ENCODE measurements around the gene EPB41L2.
"Not testable (repeated sequence)": the region's sequence is repeated elsewhere in the genome, so short reads cannot be mapped to it uniquely, and the experiment has no call there.

The EPB41L2 gene

DNA sequence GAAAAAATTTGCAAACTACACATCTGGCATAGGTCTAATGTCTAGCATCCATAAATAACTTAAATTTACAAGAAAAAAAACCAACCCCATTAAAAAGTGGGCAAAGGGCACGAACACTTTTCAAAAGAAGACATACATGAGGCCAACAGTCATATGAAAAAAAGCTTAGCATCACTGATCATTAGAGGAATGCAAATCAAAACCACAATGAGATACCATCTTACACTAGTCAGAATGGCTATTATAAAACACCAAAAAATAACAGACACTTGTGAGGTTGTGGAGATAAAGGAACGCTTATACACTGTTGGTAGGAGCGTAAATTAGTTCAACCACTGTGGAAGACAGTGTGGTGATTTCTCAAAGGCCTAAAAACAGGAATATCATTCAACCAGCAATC is 33.7 kb upstream of the EPB41L2 start:
- TF ChIP-seq CTCF (IDR thresholded peaks at IDR 0.05; ENCODE audit: insufficient read depth, low read depth, low read length, missing control alignments) = no peak
- DNase-seq (ENCODE audit: low read depth) = no peak
- no peak overlapping the region for H3K4me3 ChIP-seq (ENCODE audit: low read length)

DNA sequence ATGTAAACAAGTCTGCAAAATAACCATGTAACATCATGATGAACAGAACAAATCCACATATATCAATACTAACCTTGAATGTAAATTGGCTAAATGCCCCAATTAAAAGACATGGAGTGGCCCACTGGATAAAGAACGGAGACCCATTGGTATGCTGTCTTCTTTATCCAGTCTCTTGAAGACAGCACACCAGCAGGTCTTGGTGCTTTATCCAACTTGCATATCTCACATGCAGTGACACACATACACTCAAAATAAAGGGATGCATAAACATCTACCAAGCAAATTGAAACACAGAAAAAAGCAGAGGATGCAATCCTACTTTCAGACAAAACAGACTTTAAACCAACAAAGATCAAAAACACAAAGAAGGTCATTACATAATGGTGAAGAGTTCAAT is 30.3 kb upstream of the EPB41L2 start:
- TF ChIP-seq CTCF (IDR thresholded peaks at IDR 0.05; ENCODE audit: insufficient read depth, low read depth, low read length, missing control alignments) = no peak
- no peak overlapping the region for H3K4me3 ChIP-seq (ENCODE audit: low read length)
- no peak for DNase-seq (ENCODE audit: low read depth)

- not testable (repeated sequence) for DNase-seq (ENCODE audit: low read depth); H3K4me3 ChIP-seq (ENCODE audit: low read length)
Observed at GRCh38 chr6:131091944-131092343, 28.9 kb upstream of the EPB41L2 start.

DNA sequence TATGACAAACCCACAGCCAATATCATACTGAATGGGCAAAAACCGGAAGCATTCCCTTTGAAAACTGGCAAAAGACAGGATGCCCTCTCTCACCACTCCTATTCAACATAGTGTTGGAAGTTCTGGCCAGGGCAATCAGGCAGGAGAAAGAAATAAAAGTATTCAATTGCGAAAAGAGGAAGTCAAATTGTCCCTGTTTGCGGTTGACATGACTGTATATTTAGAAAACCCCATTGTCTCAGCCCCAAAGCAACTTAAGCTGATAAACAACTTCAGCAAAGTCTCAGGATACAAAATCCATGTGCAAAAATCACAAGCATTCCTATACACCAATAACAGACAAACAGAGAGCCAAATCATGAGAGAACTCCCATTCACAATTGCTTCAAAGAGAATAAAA is 27.3 kb upstream of the EPB41L2 start:
- not testable (repeated sequence) for H3K4me3 ChIP-seq (ENCODE audit: low read length); DNase-seq (ENCODE audit: low read depth)

DNA sequence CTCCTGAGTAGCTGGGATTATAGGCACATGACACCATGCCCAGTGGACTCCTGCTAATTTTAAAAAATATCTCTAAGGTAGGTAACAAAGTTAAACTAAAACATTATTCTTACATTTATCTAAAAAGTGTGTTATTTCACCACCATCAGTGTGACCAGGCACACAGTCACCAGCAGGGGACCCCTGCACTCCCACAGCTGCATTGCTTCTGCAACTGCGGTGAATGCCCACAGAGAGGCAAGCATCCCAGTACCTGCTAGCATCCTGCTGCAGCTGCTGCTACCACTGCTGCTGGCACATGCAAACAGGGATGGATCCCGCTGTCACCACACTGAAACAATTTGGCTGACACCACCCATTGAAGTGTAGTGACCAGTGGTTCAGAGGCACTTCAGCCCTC is 21.9 kb upstream of the EPB41L2 start:
- DNase-seq (ENCODE audit: low read depth) = no peak
- TF ChIP-seq CTCF (IDR thresholded peaks at IDR 0.05; ENCODE audit: insufficient read depth, low read depth, low read length, missing control alignments) = no peak
- no peak overlapping the region for H3K4me3 ChIP-seq (ENCODE audit: low read length)

DNA sequence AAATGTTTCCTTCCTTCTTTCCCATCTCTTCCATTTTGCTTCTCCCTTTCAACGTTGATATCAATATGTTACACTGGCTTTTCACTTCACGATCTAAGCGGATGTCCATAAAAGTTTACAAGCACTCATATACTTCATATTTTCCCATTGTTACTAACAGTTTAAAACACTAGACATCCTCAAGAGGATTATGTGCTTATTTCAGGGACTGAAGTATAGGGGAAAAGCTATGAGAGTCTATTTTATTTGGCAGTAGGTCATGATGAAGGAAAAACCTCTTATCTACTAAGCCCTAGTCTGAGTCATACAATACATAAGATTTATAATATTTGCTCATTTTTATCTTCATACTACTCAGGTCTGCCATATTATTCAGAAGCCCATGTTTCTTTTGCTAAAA is 20.6 kb upstream of the EPB41L2 start:
- no peak overlapping the region for H3K4me3 ChIP-seq (ENCODE audit: low read length)
- no peak for TF ChIP-seq CTCF (IDR thresholded peaks at IDR 0.05; ENCODE audit: insufficient read depth, low read depth, low read length, missing control alignments)
- DNase-seq (ENCODE audit: low read depth) = no peak

- no peak for DNase-seq (ENCODE audit: low read depth)
- TF ChIP-seq CTCF (IDR thresholded peaks at IDR 0.05; ENCODE audit: insufficient read depth, low read depth, low read length, missing control alignments) = no peak
- H3K4me3 ChIP-seq (ENCODE audit: low read length) = no peak overlapping the region
Observed at GRCh38 chr6:131082335-131082734, 19.3 kb upstream of the EPB41L2 start.

- TF ChIP-seq CTCF (IDR thresholded peaks at IDR 0.05; ENCODE audit: insufficient read depth, low read depth, low read length, missing control alignments) = no peak
- no peak for DNase-seq (ENCODE audit: low read depth)
- H3K4me3 ChIP-seq (ENCODE audit: low read length) = no peak overlapping the region
Observed at GRCh38 chr6:131080084-131080483, 17.0 kb upstream of the EPB41L2 start.

Measured in epithelial cell of esophagus (primary cell).